Bronchial epithelial cell (primary cell): ENCODE results near the gene RECK. TPM values are rescaled to one million over a fixed set of nuclear protein-coding genes. Genes with fewer than 3 reads are reported as not detected.
"Not testable (repeated sequence)": the region's sequence is repeated elsewhere in the genome, so short reads cannot be mapped to it uniquely, and the experiment has no call there.

ENCODE experiments used
- DNase-seq: peaks from one replicate; pipeline ENCODE4 v3.0.0-alpha.2; 2010; ENCODE audit warnings: low read depth
- FAIRE-seq: peaks from 2 replicates; lab custom pipeline; 2011; peaks lifted over from hg19 to GRCh38; lab: Jason Lieb, UNC
- H3K27me3 ChIP-seq: 2 replicates; pipeline ENCODE4 v1.5.1; 2011; ENCODE audit warnings: low read length; ENCODE audit not compliant: control insufficient read depth, insufficient read depth
- H3K36me3 ChIP-seq: 2 replicates; pipeline ENCODE4 v1.5.1; 2011; ENCODE audit warnings: low read length; ENCODE audit not compliant: control insufficient read depth, insufficient read depth
- H3K4me3 ChIP-seq: 2 replicates; pipeline ENCODE4 v1.5.1; 2011; ENCODE audit warnings: mild to moderate bottlenecking, low read depth, low read length, control low read depth
- total RNA-seq: library from RNA; depleted of rRNA; stranded (reverse); fragments of >200 nt; gene quantifications from 2 replicates; pipeline ENCODE4 v1.2.1, GENCODE V29; 2014
- TF ChIP-seq, protein P1 (sequence below): IDR thresholded peaks from 2 replicates; pipeline ENCODE4 v1.5.1; 2011; ENCODE audit warnings: mild to moderate bottlenecking, moderate library complexity, low read length, control low read depth, inconsistent platforms; ENCODE audit not compliant: insufficient read depth, severe bottlenecking

The RECK gene
- 1.3 and 1.4 TPM in 2 replicates for total RNA-seq

GRCh38 chr9:36036780-36037548 is at the start of gene RECK:
Gene RECK, plus strand, starts transcription at chr9:36036913. Its CDS starts 86 bp downstream, at chr9:36036999.
- no peaks in the 10 kb centered on the region for H3K27me3 ChIP-seq
- TF ChIP-seq, protein P1, sequence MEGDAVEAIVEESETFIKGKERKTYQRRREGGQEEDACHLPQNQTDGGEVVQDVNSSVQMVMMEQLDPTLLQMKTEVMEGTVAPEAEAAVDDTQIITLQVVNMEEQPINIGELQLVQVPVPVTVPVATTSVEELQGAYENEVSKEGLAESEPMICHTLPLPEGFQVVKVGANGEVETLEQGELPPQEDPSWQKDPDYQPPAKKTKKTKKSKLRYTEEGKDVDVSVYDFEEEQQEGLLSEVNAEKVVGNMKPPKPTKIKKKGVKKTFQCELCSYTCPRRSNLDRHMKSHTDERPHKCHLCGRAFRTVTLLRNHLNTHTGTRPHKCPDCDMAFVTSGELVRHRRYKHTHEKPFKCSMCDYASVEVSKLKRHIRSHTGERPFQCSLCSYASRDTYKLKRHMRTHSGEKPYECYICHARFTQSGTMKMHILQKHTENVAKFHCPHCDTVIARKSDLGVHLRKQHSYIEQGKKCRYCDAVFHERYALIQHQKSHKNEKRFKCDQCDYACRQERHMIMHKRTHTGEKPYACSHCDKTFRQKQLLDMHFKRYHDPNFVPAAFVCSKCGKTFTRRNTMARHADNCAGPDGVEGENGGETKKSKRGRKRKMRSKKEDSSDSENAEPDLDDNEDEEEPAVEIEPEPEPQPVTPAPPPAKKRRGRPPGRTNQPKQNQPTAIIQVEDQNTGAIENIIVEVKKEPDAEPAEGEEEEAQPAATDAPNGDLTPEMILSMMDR = no peak
- FAIRE-seq (no peak), DNase-seq (no peak)
- H3K36me3 ChIP-seq = no peaks in the 10 kb centered on the region
- H3K4me3 ChIP-seq = peak within 1 kb of the TSS; percentile 72

DNA sequence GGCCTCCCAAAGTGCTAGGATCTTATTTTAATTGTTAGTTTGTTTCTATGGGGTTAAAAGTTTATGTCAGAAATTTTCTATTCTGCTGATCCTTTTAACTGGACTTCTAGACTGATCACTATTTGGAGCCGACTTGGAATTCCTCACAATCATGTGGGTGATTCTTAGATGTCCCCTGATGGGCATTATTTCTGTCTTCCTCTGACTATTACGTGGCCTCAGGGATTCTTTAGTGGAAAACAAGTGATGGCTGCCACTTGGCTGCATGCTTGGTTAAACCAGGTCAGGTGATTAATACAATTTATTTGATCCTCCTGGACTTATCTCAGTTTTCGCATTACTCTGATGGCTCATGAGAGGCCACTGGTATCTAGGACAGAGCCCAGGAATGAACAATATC is 46.6 kb upstream of the RECK start:
- Histone ChIP-seq H3K27me3 (no peaks in the 10 kb centered on the region), H3K36me3 (no peaks in the 10 kb centered on the region), H3K4me3 (no peak overlapping the region)
- FAIRE-seq (no peak), DNase-seq (no peak)
- TF ChIP-seq, protein P1 = no peak

DNA sequence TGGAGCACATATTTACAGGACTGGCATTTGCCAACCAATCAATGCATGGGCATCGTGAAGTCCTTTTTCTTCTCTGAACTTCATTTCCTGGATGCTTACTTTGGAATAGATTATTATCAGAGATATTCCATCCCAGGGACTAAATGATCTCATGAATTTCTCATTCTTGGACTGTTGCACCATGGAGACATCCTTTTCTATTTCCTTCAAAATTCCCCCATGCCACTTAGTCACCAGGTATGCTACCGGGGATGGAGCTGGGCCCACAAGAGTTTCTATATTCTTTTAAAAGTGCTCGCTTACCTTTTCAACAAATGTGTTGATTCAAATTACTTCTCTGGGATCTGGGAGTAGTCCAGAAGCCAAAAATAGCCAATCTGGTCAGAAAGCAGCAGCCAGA is 43.6 kb upstream of the RECK start:
- not testable (repeated sequence) for FAIRE-seq, DNase-seq, H3K4me3 ChIP-seq, H3K36me3 ChIP-seq, H3K27me3 ChIP-seq

DNA sequence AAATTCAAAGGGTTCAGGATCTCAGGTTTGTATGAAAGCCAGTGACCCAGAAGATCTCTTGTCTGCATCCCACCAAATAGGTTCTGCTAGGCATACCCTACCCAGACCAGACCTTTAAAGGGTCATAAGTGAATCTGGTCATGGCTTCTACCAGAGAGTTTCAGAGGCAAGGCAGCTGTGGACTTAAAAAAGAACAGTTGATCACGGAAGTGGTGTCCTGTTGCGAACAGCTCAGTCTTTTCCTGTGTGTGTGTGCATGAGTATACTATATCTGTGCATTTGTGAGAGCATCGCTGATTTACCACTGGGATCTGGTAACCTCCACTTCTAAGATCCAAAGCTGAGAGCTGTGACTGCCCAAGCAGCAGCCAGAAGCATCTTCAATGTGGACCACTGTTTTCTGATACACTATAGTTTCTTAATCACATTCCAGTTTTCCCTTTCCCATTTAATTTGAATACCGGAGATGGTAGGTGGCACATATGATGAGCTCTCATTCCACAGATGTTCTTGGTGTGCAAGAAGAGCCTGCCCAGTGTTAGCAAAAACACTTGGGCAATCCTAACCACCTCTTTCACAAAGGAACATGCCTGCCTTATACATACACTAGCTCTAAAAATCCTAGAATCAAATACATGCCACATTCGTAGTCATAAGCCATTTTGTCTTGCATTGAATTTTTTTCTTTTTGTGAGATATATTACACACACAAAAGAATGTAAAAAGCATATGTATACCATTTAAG is 42.6 kb upstream of the RECK start:
- TF ChIP-seq, protein P1 = no peak
- peak; percentile 36 for FAIRE-seq
- H3K27me3 ChIP-seq = no peaks in the 10 kb centered on the region

DNA sequence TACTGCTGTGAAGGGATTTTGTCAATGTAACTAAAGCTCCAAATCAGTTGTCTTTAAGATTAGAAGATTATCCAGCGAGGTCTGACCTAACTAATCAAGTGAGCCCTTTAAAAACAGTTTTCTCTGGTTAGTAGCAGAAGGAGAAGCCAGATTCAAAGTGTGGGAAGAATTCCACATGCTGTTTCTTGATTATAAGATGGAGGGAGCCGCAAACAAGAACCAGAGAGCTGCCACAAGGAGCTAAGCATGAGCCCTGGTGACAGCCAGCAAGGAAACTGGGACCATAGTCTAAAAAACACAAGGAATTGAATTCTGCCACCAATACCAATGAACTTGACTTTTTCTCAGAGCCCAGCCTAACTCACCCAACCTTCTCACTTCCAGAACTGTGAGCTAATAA is 41.8 kb upstream of the RECK start:
- Histone ChIP-seq H3K36me3 (no peaks in the 10 kb centered on the region), H3K4me3 (no peak overlapping the region), H3K27me3 (no peaks in the 10 kb centered on the region)
- DNase-seq (no peak), FAIRE-seq (no peak)
- TF ChIP-seq, protein P1 = no peak

More for the DNA sequence above, 42.6 kb upstream of the RECK start:
- DNase-seq = no peak
- Histone ChIP-seq H3K36me3 (no peaks in the 10 kb centered on the region), H3K4me3 (no peak overlapping the region)

DNA sequence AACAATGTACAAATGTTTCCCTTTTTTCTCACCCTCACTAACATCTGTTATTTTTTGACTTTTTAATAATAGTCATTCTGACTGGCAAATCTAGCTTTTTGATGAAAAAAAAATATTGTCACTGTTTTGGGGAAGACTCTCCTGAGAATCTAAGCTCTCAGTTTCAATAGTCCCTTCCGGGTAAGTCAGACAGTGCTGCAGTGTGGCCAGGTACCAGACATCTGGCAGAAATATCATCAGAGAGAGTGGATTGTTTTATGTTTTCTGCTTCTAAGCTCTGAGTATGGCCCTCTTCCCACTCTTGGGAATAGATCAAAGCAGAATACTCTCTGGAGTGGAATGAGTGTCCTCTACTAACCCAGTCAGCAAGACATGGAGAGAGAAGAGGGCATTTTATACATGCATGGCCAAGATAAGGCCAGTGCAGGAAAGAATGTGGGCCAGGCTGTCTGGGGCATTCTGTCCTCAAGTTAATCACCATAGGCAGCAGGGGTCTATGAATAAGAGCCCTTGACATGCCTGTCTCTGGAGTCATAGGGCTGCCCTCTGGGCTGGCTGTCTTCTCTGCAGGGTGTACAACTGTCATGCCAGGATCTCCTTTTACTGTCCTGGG is 40.2 kb upstream of the RECK start:
- TF ChIP-seq, protein P1 = no peak
- FAIRE-seq = peak; percentile 64
- H3K4me3 ChIP-seq = no peak overlapping the region
- DNase-seq = peak; percentile 29
- no peaks in the 10 kb centered on the region for H3K36me3 ChIP-seq
- H3K27me3 ChIP-seq = no peaks in the 10 kb centered on the region

GRCh38 chr9:35997016-35997415 is 39.7 kb upstream of the RECK start:
- H3K4me3 ChIP-seq, H3K36me3 ChIP-seq, FAIRE-seq, H3K27me3 ChIP-seq, DNase-seq: not testable (repeated sequence)
